ENCODE results near the gene POC1B.

GRCh38 chr12:89456565-89456964, 69.3 kb downstream of the POC1B start:
- no peak for TF ChIP-seq EZH2 (IDR thresholded peaks at IDR 0.05)
- TF ChIP-seq POLR2AphosphoS5 (IDR thresholded peaks at IDR 0.05; ENCODE audit: borderline replicate concordance, low read depth, low read length) = no peak
- TF ChIP-seq FOXP2 (optimal IDR thresholded peaks at IDR 0.05; ENCODE audit: control extremely low read depth, extremely low read length, insufficient read depth) = no peak
